Ishikawa (cell line): ENCODE results near the gene TRAM1L1.

ENCODE experiments used
- CREB1 ChIP-seq: IDR thresholded peaks from 2 replicates; pipeline ENCODE4 v1.6.1; 2012; ENCODE audit warnings: low read depth
- FOXM1 ChIP-seq: IDR thresholded peaks from 2 replicates; pipeline ENCODE4 v1.6.1; 2012; ENCODE audit warnings: low read depth, borderline replicate concordance
- NFIC ChIP-seq: IDR thresholded peaks from 2 replicates; pipeline ENCODE4 v1.6.1; 2012
- TEAD4 ChIP-seq: IDR thresholded peaks from 2 replicates; pipeline ENCODE4 v1.6.1; 2012

The TRAM1L1 gene

GRCh38 chr4:117042962-117043361 is 42.4 kb downstream of the TRAM1L1 start:
- TF ChIP-seq NFIC (no peak), CREB1 (no peak), TEAD4 (no peak), FOXM1 (no peak)
